H9 (cell line): ENCODE measurements around the gene SFR1. TPM values are rescaled to one million over a fixed set of nuclear protein-coding genes. Genes with fewer than 3 reads are reported as not detected.

Source experiments
- DNase-seq: peaks from one replicate; pipeline ENCODE4 v3.0.0-alpha.2; 2017
- H2AFZ ChIP-seq: one replicate; pipeline ENCODE4 v1.6.1; 2013; ENCODE audit warnings: mild to moderate bottlenecking, low read length, control low read depth, moderate library complexity
- H2AK5ac ChIP-seq: 2 replicates; pipeline ENCODE4 v1.6.1; 2013; ENCODE audit warnings: low read length, control low read depth, mixed read lengths; ENCODE audit not compliant: insufficient read length
- H2BK120ac ChIP-seq: one replicate; pipeline ENCODE4 v1.6.1; 2013; ENCODE audit warnings: low read depth, mild to moderate bottlenecking, low read length, control low read depth, inconsistent platforms; ENCODE audit not compliant: poor library complexity, severe bottlenecking
- H2BK12ac ChIP-seq: 2 replicates; pipeline ENCODE4 v1.6.1; 2013; ENCODE audit warnings: low read length, control low read depth, mixed read lengths, low read depth; ENCODE audit not compliant: insufficient read length
- H2BK15ac ChIP-seq: 2 replicates; pipeline ENCODE4 v1.6.1; 2013; ENCODE audit warnings: low read depth, low read length, control low read depth
- H2BK20ac ChIP-seq: one replicate; pipeline ENCODE4 v1.6.1; 2013; ENCODE audit warnings: low read depth, mild to moderate bottlenecking, low read length, control low read depth, inconsistent platforms; ENCODE audit not compliant: poor library complexity, severe bottlenecking
- H2BK5ac ChIP-seq: 2 replicates; pipeline ENCODE4 v1.6.1; 2013; ENCODE audit warnings: low read length, control low read depth, mixed read lengths; ENCODE audit not compliant: insufficient read length
- H3K14ac ChIP-seq: 2 replicates; pipeline ENCODE4 v1.6.1; 2013; ENCODE audit warnings: low read length, control low read depth; ENCODE audit not compliant: insufficient read depth
- H3K18ac ChIP-seq: 2 replicates; pipeline ENCODE4 v1.6.1; 2013; ENCODE audit warnings: low read depth, mild to moderate bottlenecking, mixed read lengths, low read length, control low read depth; ENCODE audit not compliant: insufficient read length
- H3K23ac ChIP-seq: 2 replicates; pipeline ENCODE4 v1.6.1; 2013; ENCODE audit warnings: low read length, control low read depth, mixed read lengths, low read depth; ENCODE audit not compliant: insufficient read length
- H3K23me2 ChIP-seq: 2 replicates; pipeline ENCODE4 v1.6.1; 2013; ENCODE audit warnings: low read depth, mild to moderate bottlenecking, mixed read lengths, low read length, control low read depth; ENCODE audit not compliant: insufficient read length, poor library complexity, severe bottlenecking
- H3K27ac ChIP-seq: 2 replicates; pipeline ENCODE4 v1.5.1; 2013; ENCODE audit warnings: low read length, control low read depth, mixed read lengths, low read depth; ENCODE audit not compliant: insufficient read length
- H3K27me3 ChIP-seq: 2 replicates; pipeline ENCODE4 v1.6.1; 2013; ENCODE audit warnings: low read length, control low read depth, inconsistent platforms; ENCODE audit not compliant: insufficient read depth
- H3K4ac ChIP-seq: 2 replicates; pipeline ENCODE4 v1.6.1; 2013; ENCODE audit warnings: low read depth, mild to moderate bottlenecking, control low read depth, inconsistent platforms, low read length, moderate library complexity
- H3K4me1 ChIP-seq: 2 replicates; pipeline ENCODE4 v1.6.1; 2013; ENCODE audit warnings: low read length, control low read depth, inconsistent platforms; ENCODE audit not compliant: insufficient read depth
- H3K4me2 ChIP-seq: 2 replicates; pipeline ENCODE4 v1.6.1; 2013; ENCODE audit warnings: low read length, control low read depth, mixed read lengths; ENCODE audit not compliant: insufficient read length, insufficient read depth
- H3K56ac ChIP-seq: 2 replicates; pipeline ENCODE4 v1.6.1; 2013; ENCODE audit warnings: low read depth, mild to moderate bottlenecking, mixed read lengths, low read length, control low read depth; ENCODE audit not compliant: insufficient read length
- H3K79me1 ChIP-seq: 2 replicates; pipeline ENCODE4 v1.6.1; 2013; ENCODE audit warnings: low read depth, mild to moderate bottlenecking, moderate library complexity, low read length, control low read depth, inconsistent platforms; ENCODE audit not compliant: insufficient read depth, poor library complexity, severe bottlenecking
- H3K79me2 ChIP-seq: 2 replicates; pipeline ENCODE4 v1.6.1; 2013; ENCODE audit warnings: low read length, control low read depth, inconsistent platforms; ENCODE audit not compliant: insufficient read depth
- H3K9ac ChIP-seq: 2 replicates; pipeline ENCODE4 v1.6.1; 2013; ENCODE audit warnings: low read length, control low read depth, mixed read lengths; ENCODE audit not compliant: insufficient read length; ENCODE audit errors: extremely low read depth
- H3K9me3 ChIP-seq: one replicate; pipeline ENCODE4 v1.6.1; 2013; ENCODE audit warnings: low read depth, low read length, inconsistent platforms; ENCODE audit not compliant: control insufficient read depth
- H3T11ph ChIP-seq: one replicate; pipeline ENCODE4 v1.6.1; 2013; ENCODE audit warnings: mild to moderate bottlenecking, low read length, control low read depth, inconsistent platforms
- H4K20me1 ChIP-seq: one replicate; pipeline ENCODE4 v1.6.1; 2013; ENCODE audit not compliant: control insufficient read depth, insufficient read length, insufficient read depth
- H4K5ac ChIP-seq: 2 replicates; pipeline ENCODE4 v1.6.1; 2013; ENCODE audit warnings: low read depth, mild to moderate bottlenecking, mixed read lengths, low read length, control low read depth; ENCODE audit not compliant: insufficient read length
- H4K8ac ChIP-seq: replicated peaks from 2 replicates; pipeline ENCODE4 v1.6.1; 2013; ENCODE audit warnings: low read length, control low read depth, mixed read lengths, low read depth; ENCODE audit not compliant: insufficient read length
- H4K91ac ChIP-seq: 2 replicates; pipeline ENCODE4 v1.6.1; 2013; ENCODE audit warnings: low read depth, mild to moderate bottlenecking, moderate library complexity, mixed read lengths, low read length, control low read depth; ENCODE audit not compliant: insufficient read length
- H3K27ac Mint-ChIP-seq, 3 experiments: 2 replicates in 2 of 3; 3 replicates in 1 of 3; pipeline ENCODE4 v1.8.0; 2020 to 2021; ENCODE audit warnings: mixed read lengths in 3 of 3, mild to moderate bottlenecking in 1 of 3, moderate library complexity in 1 of 3
- H3K27me3 Mint-ChIP-seq: 2 replicates; pipeline ENCODE4 v1.8.0; 2021; ENCODE audit warnings: low read depth, mild to moderate bottlenecking, moderate library complexity, mixed read lengths
- H3K36me3 Mint-ChIP-seq, 3 experiments: 2 replicates in 2 of 3; 3 replicates in 1 of 3; pipeline ENCODE4 v1.8.0; 2020 to 2021; ENCODE audit warnings: low read depth in 3 of 3, mixed read lengths in 3 of 3; ENCODE audit not compliant: insufficient read depth in 1 of 3
- H3K4me1 Mint-ChIP-seq, 2 experiments: 2 replicates each; pipeline ENCODE4 v1.8.0; 2020; ENCODE audit warnings: mixed read lengths in 2 of 2
- H3K4me3 Mint-ChIP-seq, 2 experiments: 2 replicates in 1 of 2; 3 replicates in 1 of 2; pipeline ENCODE4 v1.8.0; 2020 to 2021; ENCODE audit warnings: mild to moderate bottlenecking in 2 of 2, mixed read lengths in 2 of 2, moderate library complexity in 1 of 2
- H3K9me3 Mint-ChIP-seq, 2 experiments: 2 replicates in 1 of 2; 3 replicates in 1 of 2; pipeline ENCODE4 v1.8.0; 2020; ENCODE audit warnings: mild to moderate bottlenecking in 2 of 2, mixed read lengths in 2 of 2, moderate library complexity in 1 of 2
- WGBS: extraction: QIAGEN DNeasy Blood & Tissue Kit; methylation state at CpG from one replicate; pipeline ENCODE4 v1.1.7; 2013; ENCODE audit warnings: missing lambda C conversion rate, low lambda C conversion rate, mixed read lengths; ENCODE audit not compliant: insufficient read length; ENCODE audit errors: extremely low coverage; 5-methylcytosine and 5-hydroxymethylcytosine counted together
- total RNA-seq: library from RNA; stranded (reverse); gene quantifications from 2 replicates; pipeline ENCODE4 v1.2.1, GENCODE V29; 2021
- TF ChIP-seq, protein P1 (sequence below): fragments of 200-600 bp; sonication (generic); conservative IDR thresholded peaks from 3 replicates; pipeline ENCODE4 v1.8.0; 2021; ENCODE audit warnings: antibody characterized with exemption, mild to moderate bottlenecking

SFR1 gene
- total RNA-seq, 1 experiment from 2014 or later = 6.5 TPM

DNA sequence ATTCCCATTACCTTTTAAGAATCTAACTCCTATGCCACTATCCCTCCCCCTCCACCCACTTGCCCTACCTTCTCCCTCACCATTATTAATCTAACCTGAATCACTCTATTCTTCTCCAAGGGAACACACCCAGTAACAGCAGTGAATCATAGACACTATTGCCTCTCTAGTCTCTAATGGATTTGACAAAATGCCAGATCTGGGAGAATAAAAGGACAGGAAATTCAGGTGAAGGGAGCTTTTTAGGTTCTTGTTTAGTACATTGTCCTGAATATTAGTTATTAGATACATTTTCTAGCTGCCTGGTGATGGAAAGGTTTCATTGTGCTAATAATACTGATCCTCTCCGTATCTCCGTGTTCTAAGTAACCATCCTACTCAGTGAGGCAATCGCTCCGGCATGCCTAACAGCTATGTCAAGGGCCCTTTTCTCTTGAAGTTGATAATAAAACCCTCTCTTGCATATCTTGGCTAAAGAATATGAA lies 4.1 kb upstream of the SFR1 start:
- Histone ChIP-seq H3K9ac (no peak overlapping the region), H3K27ac (no peak overlapping the region), H3K14ac (no peak overlapping the region)

More for the DNA sequence above, 4.1 kb upstream of the SFR1 start:
- Mint-ChIP-seq H3K27me3 (no peaks in the 10 kb centered on the region), H3K9me3 (no peaks in the 10 kb centered on the region), H3K4me3 (no peak overlapping the region), H3K36me3 (no peaks in the 10 kb centered on the region), H3K4me1 (peaks cover 23 to 28% of the 10 kb centered on the region in 2 experiments), H3K27ac (no peak overlapping the region)
- H3K56ac ChIP-seq = no peak overlapping the region
- no peak overlapping the region for H2BK12ac ChIP-seq
- no peaks in the 10 kb centered on the region for H3K79me1 ChIP-seq
- DNase-seq = no peak
- H3K79me2 ChIP-seq = no peaks in the 10 kb centered on the region
- WGBS = no CpG with 5 or more reads among the region's 4 CpGs
- no peak overlapping the region for H2BK20ac ChIP-seq
- no peak overlapping the region for H3K4ac ChIP-seq
- no peak overlapping the region for H3K18ac ChIP-seq
- no peak overlapping the region for H4K91ac ChIP-seq
- H4K20me1 ChIP-seq = no peaks in the 10 kb centered on the region
- no peak overlapping the region for H2BK5ac ChIP-seq
- H3K23ac ChIP-seq = no peak overlapping the region
- no peak overlapping the region for H4K5ac ChIP-seq
- H3K9me3 ChIP-seq = no peaks in the 10 kb centered on the region
- H3K27me3 ChIP-seq = no peaks in the 10 kb centered on the region
- TF ChIP-seq, protein P1, sequence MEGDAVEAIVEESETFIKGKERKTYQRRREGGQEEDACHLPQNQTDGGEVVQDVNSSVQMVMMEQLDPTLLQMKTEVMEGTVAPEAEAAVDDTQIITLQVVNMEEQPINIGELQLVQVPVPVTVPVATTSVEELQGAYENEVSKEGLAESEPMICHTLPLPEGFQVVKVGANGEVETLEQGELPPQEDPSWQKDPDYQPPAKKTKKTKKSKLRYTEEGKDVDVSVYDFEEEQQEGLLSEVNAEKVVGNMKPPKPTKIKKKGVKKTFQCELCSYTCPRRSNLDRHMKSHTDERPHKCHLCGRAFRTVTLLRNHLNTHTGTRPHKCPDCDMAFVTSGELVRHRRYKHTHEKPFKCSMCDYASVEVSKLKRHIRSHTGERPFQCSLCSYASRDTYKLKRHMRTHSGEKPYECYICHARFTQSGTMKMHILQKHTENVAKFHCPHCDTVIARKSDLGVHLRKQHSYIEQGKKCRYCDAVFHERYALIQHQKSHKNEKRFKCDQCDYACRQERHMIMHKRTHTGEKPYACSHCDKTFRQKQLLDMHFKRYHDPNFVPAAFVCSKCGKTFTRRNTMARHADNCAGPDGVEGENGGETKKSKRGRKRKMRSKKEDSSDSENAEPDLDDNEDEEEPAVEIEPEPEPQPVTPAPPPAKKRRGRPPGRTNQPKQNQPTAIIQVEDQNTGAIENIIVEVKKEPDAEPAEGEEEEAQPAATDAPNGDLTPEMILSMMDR = no peak
- H2AFZ ChIP-seq = no peak overlapping the region
- no peaks in the 10 kb centered on the region for H3K4me1 ChIP-seq
- H2BK120ac ChIP-seq = no peak overlapping the region
- H2AK5ac ChIP-seq = no peak overlapping the region
- H3K23me2 ChIP-seq = peaks cover 10% of the 10 kb centered on the region
- H3K4me2 ChIP-seq = no peak overlapping the region
- no peak overlapping the region for H4K8ac ChIP-seq
- H3T11ph ChIP-seq = no peak overlapping the region
- H2BK15ac ChIP-seq = no peak overlapping the region
